GM18517 (cell line): ENCODE data around the gene COL25A1.

Experiments used
- ATAC-seq: cut with Tn5 transposase; IDR thresholded peaks from one replicate; pipeline ENCODE4 v1.9.1; 2021; ENCODE audit warnings: mild to moderate bottlenecking, moderate library complexity; ENCODE audit not compliant: unreplicated experiment

The COL25A1 gene

DNA sequence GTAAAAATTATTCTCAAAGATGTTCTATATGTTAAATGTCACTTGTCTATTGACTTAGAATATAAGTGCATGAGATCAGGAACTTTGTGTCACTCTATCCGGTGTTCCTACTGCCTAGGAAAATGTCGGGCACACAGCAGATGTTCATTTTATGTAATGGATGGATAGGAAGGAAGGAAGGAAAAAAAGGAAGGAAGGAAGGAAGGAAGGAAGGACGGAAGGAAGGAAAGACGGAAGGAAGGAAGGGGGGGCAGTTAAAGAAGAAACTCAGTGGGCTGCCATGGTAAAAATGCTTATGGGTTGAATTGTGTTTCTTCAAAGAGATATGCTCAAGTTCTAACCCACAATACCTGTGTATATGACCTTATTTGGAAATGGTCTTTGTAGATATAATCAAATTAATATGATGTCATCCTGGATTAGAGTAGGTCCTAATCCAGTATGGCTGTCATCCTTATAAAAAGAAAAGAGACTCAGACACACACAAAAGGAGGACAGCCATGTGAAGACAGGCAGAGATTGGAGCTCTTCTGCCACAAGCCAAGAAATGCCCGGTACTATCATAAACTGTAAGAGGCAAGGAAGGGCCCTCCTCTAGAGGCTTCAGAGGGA lies 86.3 kb downstream of the COL25A1 start:
- ATAC-seq, result no peak

DNA sequence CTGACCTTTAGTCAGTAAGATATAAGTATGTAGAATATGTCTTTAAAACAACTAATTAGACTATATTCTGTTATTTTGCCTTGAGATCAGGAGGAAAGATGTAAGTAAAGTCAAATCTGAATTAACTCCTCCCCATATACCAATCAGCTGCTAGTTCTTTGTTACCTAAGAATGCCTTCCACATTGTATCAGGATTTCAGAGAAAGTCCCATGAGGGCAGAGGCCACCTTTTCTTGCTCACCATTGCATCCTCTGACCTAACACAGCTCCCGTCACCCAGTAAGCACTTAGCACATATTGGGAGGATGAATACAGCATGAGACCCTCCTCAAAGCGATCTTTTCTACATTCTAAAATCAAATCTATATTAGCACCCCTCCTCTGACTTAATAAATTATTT lies 87.0 kb downstream of the COL25A1 start:
- no peak for ATAC-seq

DNA sequence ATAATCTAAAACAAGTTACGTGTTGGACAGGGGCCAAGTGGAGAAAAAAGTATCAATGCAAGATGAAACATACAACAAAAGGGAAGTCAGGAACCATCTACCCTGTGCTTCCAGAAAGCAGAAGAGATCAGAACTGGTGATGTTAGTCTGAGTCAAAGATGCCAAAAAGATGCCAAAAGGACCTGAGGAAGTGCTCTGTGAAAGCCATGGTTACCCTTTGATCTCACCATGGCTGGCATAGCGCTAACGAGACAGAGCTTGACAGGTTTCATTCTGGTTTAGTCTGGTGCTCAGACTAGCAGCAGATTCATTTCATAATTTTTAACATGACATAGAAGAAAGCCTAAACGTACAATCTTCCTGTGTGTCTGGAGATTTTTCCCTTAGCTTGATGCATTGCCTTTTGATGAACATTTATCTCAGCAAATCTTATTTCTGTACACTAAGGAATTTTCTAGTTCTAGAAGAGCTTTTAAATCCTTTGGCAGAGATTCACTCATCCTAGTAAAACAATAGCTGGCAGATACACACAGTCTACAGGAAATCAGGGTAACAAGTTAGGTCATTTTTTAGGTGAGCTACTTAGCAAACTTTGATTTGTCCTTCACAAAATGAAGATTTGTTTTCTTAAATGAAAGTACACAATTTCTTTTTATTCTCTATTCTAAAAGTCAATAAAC lies 87.7 kb downstream of the COL25A1 start:
- no peak for ATAC-seq

DNA sequence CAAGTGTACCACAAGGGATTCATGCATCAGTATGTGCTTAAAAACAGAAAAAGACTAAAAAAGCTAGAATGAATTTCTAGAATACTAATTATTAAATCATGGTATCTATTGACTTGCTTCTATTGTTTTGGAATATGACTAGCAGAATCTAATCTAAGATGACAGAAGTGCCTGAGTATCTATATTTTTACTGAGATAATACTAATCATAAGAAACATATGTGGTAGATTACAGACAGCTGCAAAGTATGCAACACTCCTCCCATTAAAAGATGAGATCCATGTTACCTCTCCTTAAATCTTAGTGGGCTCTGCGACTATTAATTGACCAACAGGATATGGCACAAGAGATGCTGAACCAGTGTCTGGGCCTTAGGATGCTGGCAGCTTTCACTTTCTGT lies 89.4 kb downstream of the COL25A1 start:
- ATAC-seq, result no peak

DNA sequence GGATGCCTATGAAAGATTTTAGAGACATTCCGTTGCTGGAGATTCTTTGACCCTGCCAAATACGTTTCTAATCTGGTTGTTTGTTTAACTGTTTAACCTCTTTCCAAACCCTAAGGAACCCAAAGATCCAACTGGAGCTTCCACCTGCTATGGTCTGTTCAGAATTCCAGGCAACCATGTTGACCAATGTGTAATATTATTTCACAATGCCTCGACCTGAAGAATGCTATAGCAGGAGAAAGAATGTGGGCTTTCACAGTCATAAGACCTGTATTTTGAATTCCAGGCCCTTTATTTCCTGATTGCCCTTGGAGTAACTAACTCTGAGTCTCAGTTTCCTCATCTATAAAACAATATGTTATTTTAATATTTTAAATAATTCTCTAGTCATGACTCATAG lies 90.8 kb downstream of the COL25A1 start:
- no peak for ATAC-seq

DNA sequence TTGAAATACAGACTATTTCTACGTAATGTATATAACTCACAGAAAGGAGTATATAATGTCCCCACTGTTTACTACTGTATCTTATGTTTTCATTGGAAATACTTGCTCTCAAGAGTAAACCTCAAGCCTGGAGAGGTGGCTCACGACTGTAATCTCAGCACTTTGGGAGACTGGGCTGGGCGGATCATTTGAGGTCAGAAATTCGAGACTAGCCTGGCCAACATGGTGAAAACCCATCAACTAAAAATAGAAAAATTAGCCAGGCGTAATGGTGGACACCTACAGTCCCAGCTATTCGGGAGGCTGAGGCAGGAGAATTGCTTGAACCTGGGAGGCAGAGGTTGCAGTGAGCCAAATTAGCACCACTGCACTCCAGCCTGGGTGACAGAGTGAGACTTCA lies 92.8 kb downstream of the COL25A1 start:
- ATAC-seq, result no peak

DNA sequence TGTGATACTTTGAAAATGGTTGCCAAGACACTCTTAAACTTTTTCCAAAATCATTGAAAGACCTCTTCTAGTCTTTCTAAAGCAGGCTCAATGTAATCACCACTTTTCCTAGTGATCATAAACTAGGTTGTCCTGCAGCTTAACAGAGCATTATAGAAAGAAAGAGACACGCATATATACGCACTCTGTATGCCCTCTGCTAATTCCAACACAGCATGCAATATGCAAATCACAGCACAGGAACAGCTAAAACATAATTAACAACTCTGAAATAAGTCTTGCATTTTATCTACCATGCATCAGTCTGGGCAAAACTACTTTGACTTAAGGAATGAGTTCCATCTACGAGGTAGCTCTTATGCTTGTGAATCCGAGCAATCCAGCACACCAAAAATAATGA lies 94.6 kb downstream of the COL25A1 start:
- no peak for ATAC-seq

DNA sequence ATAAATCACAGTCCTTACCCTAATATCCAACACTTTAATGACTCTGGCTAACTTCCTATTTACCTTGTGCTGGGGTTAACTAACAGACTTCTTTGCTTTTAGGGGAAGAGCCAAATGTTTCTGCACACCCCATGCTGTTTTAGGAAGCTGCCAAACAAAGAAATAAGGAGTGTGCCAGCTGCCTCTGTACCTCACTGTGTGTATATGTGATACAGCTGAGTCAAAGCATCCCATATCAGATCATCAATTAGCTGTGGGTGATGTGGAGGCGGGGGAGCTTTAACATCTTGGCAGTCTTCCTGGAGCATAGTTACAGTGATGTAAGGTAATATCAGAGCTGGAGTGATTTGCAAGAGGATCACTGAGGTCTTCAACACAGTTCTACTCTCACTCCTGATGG lies 95.4 kb downstream of the COL25A1 start:
- ATAC-seq, result no peak

DNA sequence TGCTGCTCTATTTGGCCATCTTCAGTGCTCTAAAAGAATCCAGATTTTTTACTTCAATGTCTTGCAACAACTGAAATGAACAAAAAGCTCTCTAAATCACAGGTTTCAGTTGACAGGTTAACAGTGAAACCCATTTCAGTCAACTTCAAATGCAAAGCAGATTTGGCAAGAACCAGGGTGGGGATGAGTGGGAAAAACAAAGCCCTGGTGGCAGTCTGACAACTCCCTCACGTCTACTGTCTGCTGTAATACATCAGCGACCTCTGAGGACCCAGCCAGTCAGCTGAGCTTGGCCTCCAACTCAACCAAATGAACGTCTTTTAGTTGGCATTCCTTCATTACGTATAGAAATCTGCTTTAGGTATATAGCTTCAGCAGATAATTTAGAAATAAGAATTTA lies 95.8 kb downstream of the COL25A1 start:
- no peak for ATAC-seq

DNA sequence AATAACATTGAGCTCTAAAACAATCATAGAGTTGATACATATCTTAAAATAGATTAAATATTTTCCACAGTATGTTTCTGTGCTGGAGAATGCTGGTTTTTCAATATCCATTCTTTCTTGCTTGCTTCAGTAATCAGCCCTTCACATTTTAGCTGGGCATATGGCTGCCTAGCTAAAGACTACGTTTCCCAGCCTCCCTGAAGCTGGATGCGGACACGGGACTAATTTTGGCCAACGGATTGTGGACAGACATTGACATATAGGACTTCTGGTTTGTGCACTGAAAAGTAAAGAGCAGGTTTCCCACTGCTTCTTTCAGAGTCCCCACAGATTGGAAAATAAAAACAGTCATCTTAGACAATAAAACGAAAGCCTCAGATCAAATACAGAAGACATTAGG lies 97.3 kb downstream of the COL25A1 start:
- no peak for ATAC-seq

DNA sequence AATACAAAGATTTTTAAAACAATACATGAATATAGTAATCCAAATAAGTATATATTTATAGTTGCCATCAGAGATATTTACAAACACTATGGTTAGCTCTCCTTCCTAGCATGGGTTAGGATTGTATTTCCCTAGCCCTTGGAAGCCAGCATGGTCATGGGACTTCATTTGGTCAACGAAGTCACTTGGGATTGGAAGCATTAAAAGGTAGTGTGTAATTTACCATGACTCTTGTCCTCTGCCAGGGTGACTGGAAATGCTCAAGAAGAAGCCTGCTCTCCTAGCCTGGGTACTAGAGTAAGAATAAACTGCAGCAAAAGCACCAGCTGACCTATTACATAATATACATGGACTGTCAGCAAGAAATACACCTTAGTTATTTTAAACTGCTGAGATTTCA lies 102.9 kb downstream of the COL25A1 start:
- ATAC-seq, result no peak

DNA sequence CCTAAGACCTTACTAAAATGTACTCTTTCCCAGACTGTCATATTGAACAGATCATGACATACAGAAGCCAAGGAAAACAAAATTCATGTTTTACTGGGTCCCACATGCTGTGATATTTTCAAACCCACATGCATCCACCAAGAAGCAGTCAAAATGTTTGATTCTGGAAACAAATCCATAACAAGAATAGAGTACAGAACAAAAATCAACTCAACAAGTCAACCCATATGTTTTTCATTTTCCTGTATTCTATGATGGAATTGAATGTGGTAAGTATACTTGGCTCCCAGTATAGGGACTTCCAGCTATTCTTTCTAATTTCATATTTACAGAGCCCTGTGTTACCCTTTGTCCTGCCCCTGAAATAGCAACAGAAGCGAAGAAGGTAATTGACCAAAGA lies 106.8 kb downstream of the COL25A1 start:
- ATAC-seq, result no peak

DNA sequence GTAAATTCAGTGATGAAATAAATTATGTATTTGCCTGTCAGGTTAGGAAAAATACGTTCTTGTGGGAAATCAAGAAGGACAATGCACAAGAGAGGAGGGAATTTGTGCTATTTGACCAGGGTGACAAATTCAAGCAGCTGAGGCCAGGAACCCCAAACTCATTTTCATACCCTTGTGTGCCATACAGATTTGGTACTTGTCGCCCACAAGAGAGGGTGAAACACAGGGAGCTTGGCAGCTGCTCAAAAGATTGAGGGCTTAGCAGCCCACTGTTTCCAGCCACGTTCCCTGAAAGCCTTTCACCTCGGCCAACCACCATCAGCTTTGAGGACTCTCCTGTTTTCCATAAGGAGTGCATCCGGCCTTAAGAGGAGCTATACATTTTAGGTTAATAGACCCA lies 111.2 kb downstream of the COL25A1 start:
- no peak for ATAC-seq

DNA sequence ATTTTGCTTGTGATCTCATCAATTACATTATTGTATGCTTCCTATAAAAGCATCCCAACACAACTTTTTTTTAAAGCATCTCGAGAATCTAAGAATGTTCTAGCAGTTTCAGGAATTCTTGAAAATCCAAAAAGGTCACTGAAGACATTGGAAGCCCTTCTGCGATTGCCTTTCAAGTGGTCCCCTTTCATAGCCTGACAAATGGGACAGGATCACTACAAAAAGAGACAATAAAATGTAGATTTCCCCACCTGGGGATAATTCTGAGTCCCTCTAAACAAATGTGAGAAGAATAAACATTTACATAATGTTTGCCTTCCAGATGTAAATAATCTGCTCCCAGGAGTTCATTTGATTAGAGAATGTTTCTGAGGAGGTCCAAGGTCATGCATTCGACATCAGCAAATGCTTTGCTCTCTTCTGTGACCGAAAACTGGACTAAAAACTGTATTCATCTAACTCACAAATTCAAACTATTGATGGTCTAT lies 116.0 kb downstream of the COL25A1 start:
- ATAC-seq, result no peak

DNA sequence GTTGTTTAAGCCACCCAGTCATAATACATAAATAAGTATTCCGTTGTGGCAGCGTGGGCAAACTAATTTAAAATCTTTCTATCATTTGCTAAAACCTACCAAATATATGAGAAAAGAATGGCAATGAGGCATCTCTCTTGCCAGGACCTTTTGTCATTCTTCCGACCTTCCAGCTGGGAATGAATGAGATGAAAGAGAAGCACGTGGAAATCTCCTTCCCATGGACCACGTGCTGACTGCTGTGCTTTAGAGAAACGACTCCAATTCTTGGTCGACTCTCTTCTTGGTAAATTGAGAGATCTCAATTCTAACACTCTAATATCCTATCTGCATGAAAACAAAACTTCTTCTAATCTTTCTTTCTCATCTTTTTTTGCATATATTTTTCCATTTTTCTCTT lies 116.5 kb downstream of the COL25A1 start:
- no peak for ATAC-seq

DNA sequence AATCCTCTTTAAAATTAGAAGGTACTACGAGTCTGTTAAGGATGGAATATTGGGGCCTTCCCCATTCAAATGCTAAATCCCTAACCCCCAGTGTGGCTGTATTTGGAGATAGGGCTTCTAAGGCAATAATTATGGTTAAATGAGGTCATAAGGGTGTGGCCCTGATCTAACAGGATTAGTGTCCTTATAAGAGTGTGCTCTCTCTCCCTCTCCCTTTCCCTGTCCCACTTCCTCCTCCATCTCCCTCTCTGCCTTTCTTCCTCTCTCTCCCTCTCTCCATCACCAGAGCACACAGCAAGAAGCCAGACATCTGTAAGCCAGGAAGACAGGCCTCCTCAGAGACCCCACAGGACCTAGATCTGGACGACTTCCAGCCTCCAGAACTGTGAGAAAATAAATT lies 116.9 kb downstream of the COL25A1 start:
- no peak for ATAC-seq

DNA sequence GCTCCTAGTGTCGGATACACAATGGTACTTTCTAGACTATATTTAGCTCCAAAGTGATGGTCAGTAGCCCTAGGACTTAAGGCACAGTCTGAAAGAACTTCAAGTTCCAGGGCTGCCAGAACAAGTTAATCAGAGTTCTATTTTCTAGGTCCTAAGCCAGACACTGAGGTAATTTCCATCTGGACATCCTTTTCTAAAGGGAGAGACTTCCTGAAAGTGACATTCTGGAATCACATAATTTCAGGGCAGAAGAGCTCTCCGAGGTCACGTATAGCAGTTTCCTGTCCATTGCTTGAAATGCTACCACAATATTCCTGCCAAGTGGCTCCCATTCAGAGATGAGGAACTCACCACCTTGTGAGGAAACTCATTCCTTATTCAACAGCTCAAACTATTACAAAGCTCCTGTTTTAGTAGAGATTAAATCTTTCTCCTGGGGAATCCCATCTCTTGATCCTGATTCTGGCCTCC lies 117.9 kb downstream of the COL25A1 start:
- ATAC-seq, result no peak

DNA sequence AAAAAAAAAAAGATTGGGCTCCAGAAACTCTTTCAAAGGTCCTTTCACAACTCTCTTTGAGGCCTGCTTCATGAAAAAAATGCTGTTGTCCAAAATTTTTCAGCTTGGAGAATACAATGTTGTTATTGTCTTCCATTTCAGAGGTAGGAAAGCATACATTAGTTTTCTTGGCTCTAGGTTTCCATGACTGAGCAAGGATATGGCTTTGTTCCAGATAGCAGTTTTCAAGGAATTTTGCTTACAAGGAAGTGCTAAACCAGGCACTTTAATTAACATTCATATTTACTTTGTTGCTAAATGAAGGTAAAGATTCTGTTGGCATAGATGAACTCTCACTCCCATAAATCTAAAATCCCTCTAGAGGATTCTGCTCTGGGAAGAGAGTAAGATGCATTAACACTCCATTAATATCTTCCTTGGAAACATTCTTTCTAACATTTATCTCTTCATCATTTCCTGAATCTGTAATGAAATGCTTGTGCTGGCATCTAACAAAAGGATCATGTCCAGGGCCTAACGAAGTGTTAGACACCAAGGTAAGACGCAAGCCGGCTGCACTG lies 118.4 kb downstream of the COL25A1 start:
- no peak for ATAC-seq

DNA sequence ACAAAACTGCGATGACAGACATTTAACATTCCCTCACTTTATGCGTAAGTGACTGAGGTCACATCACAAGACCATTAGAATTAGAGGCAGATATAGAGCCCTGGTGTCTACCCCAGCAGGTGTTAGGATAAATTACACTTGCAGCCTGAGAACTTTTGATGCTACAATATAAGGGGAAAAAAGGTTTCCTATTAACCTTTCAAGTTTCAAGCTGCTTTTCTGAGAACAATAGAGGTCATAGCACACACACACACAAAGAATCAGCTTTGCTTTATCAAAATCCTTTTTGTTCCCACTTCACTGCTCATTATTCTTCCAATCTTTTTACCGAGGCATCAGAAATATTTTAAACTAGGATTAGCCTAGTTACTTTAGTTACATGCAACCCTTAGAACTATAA lies 119.8 kb downstream of the COL25A1 start:
- ATAC-seq, result no peak

DNA sequence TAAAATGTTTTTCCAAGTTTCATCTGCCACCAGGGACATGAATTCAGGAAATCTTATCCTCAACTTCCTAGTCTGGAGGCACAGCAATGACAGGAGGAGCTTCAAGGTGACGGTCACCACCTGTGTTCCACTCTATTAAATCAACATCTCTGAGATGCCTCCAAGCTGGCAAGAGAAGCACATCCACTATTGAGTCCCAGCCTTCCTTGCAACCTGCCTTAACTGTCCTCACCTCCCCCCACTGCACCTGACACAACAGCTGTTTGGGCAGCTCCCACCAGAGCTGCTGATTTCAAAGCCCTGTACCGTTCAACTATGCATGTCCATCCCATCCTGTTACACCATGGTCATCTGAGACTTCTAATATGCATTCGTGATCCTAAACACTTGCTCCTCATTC lies 123.4 kb downstream of the COL25A1 start:
- ATAC-seq, result no peak

DNA sequence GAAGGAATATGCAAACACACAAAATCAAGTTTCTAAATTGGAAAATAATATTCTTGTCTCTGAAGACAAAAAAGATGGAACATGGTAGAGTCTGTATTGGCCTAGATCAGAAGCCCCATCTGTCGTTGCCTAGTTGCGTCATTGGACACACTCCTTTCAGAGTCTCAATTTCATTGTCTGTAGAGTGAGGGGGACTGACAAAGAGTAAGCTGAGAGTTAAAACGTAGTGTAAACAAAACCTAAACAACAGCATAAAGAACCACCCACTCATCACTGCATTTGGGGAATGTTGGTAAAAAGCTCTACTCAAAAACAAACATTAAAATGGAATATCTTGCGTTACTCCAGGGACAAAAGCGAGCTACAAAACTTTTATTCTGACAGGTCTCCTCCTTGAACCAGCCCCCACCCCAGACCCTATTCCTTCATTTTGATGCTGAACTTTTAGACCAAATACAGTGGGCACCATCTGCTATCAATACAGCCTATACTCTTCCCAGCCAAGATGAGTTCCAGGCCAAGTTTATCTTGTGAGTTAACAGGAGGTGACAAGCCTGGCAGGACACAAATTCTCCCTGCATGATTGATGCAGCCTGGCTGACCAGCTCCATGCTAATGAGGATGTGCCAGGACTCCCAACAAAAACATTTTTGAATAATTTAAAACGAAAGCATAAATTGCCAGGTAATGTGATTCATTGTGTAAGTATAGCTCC lies 125.2 kb downstream of the COL25A1 start:
- no peak for ATAC-seq
